RWPE2 (cell line): Measurements from ENCODE around the gene SYP.

Experiments
- ATAC-seq: fragments of 200-7000 bp; cut with Tn5 transposase; 3 replicates; pipeline ENCODE4 v1.9.1; 2021; ENCODE audit warnings: low read depth
- DNase-seq: peaks from one replicate; pipeline ENCODE4 v3.0.0-alpha.2; 2020; ENCODE audit warnings: low spot score
- H3K27ac ChIP-seq: fragments of 450-650 bp; 2 replicates; pipeline ENCODE4 v1.5.1; 2017; ENCODE audit warnings: mild to moderate bottlenecking; ENCODE audit not compliant: poor library complexity, severe bottlenecking
- H3K27me3 ChIP-seq: fragments of 250-450 bp; sonication (Bioruptor Pico); 2 replicates; pipeline ENCODE4 v1.5.1; 2021; ENCODE audit warnings: mild to moderate bottlenecking, moderate library complexity; ENCODE audit not compliant: insufficient read depth, poor library complexity, severe bottlenecking
- H3K36me3 ChIP-seq: fragments of 250-450 bp; sonication (Bioruptor Pico); 2 replicates; pipeline ENCODE4 v1.5.1; 2020; ENCODE audit warnings: low read depth, mild to moderate bottlenecking, moderate library complexity
- H3K4me1 ChIP-seq: fragments of 250-450 bp; sonication (Bioruptor Pico); 2 replicates; pipeline ENCODE4 v1.5.1; 2021; ENCODE audit warnings: mild to moderate bottlenecking, moderate library complexity; ENCODE audit not compliant: insufficient read depth, poor library complexity, severe bottlenecking
- H3K4me3 ChIP-seq: fragments of 250-450 bp; sonication (Bioruptor Pico); 2 replicates; pipeline ENCODE4 v1.5.1; 2021; ENCODE audit warnings: mild to moderate bottlenecking, moderate library complexity; ENCODE audit not compliant: severe bottlenecking
- H3K9me3 ChIP-seq: fragments of 250-450 bp; sonication (Bioruptor Pico); 2 replicates; pipeline ENCODE4 v1.5.1; 2021; ENCODE audit warnings: mild to moderate bottlenecking, moderate library complexity; ENCODE audit not compliant: severe bottlenecking
- CTCF ChIP-seq: fragments of 450-650 bp; IDR thresholded peaks from one replicate; pipeline ENCODE4 v1.5.1; 2017; ENCODE audit warnings: mild to moderate bottlenecking, moderate library complexity; ENCODE audit not compliant: poor library complexity, severe bottlenecking

Gene SYP

GRCh38 chrX:49247346-49247745, 47.4 kb upstream of the SYP start:
- Histone ChIP-seq H3K4me3 (no peak overlapping the region), H3K9me3 (no peaks in the 10 kb centered on the region), H3K4me1 (no peaks in the 10 kb centered on the region), H3K27ac (no peak overlapping the region), H3K36me3 (0 out of 2 replicates have a peak, but pooled peaks cover 4% of the 10 kb centered on the region), H3K27me3 (no peaks in the 10 kb centered on the region)
- ATAC-seq (no peak), DNase-seq (no peak)
- TF ChIP-seq CTCF: no peak

GRCh38 chrX:49246541-49246940, 46.5 kb upstream of the SYP start:
- no peaks in the 10 kb centered on the region for H3K27me3 ChIP-seq
- no peak for TF ChIP-seq CTCF
- no peak for ATAC-seq

GRCh38 chrX:49244207-49244606, 44.2 kb upstream of the SYP start:
- no peaks in the 10 kb centered on the region for H3K4me1 ChIP-seq
- H3K4me3 ChIP-seq: no peak overlapping the region
- DNase-seq: no peak
- H3K36me3 ChIP-seq: 0 out of 2 replicates have a peak, but pooled peaks cover 4% of the 10 kb centered on the region
- H3K27ac ChIP-seq: no peak overlapping the region
- TF ChIP-seq CTCF: no peak
- ATAC-seq: no peak
- H3K27me3 ChIP-seq: no peaks in the 10 kb centered on the region
- no peaks in the 10 kb centered on the region for H3K9me3 ChIP-seq

More at GRCh38 chrX:49246541-49246940, 46.5 kb upstream of the SYP start:
- H3K4me3 ChIP-seq: no peak overlapping the region
- H3K9me3 ChIP-seq: no peaks in the 10 kb centered on the region
- no peak overlapping the region for H3K27ac ChIP-seq
- no peak for DNase-seq
- no peaks in the 10 kb centered on the region for H3K4me1 ChIP-seq
- H3K36me3 ChIP-seq: 0 out of 2 replicates have a peak, but pooled peaks cover 4% of the 10 kb centered on the region

- H3K9me3 ChIP-seq: no peaks in the 10 kb centered on the region
- no peak for TF ChIP-seq CTCF
- no peaks in the 10 kb centered on the region for H3K27me3 ChIP-seq
- no peak overlapping the region for H3K4me3 ChIP-seq
- 0 out of 2 replicates have a peak, but pooled peaks cover 4% of the 10 kb centered on the region for H3K36me3 ChIP-seq
- H3K27ac ChIP-seq: no peak overlapping the region
- no peaks in the 10 kb centered on the region for H3K4me1 ChIP-seq
- no peak for DNase-seq
- no peak for ATAC-seq
Measured at GRCh38 chrX:49243166-49243565, 43.2 kb upstream of the SYP start.

- Histone ChIP-seq H3K27ac (no peak overlapping the region), H3K4me1 (no peaks in the 10 kb centered on the region), H3K4me3 (no peak overlapping the region), H3K36me3 (0 out of 2 replicates have a peak, but pooled peaks cover 4% of the 10 kb centered on the region), H3K27me3 (no peaks in the 10 kb centered on the region), H3K9me3 (no peaks in the 10 kb centered on the region)
- no peak for ATAC-seq
- DNase-seq: no peak
- TF ChIP-seq CTCF: no peak
Measured at GRCh38 chrX:49242545-49243066, 42.6 kb upstream of the SYP start.
